IPS DF 4.7 (cell line): Measurements from ENCODE around the gene SPG11.
"Not testable (repeated sequence)": the region's sequence is repeated elsewhere in the genome, so short reads cannot be mapped to it uniquely, and the experiment has no call there.

ENCODE experiments used
- DNase-seq: peaks from one replicate; pipeline ENCODE4 v3.0.0-alpha.2; 2013; ENCODE audit warnings: low spot score; ENCODE audit errors: extremely low read depth

Gene SPG11

GRCh38 chr15:44675911-44676310 lies 12.4 kb upstream of the SPG11 start:
- DNase-seq: no peak

DNA sequence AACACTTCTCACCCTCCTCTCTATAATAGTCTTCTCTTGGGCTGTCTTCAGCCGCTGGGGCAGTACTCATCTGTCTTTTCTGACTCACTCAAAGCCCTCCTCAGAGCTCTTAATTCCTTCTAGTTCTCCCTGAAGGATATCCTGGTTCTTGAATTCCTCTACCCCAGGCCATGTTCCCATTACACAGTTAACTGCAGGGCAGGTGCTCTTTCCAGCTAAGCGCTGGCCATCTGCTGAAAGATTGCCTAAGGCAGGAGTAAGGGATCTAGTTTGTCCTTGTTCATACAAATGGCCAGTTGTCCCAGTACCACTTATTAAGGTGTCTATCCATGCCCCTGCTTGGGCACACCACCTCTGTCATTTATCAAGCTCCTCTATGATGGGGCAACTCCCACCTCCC lies 10.2 kb upstream of the SPG11 start:
- no peak for DNase-seq

DNA sequence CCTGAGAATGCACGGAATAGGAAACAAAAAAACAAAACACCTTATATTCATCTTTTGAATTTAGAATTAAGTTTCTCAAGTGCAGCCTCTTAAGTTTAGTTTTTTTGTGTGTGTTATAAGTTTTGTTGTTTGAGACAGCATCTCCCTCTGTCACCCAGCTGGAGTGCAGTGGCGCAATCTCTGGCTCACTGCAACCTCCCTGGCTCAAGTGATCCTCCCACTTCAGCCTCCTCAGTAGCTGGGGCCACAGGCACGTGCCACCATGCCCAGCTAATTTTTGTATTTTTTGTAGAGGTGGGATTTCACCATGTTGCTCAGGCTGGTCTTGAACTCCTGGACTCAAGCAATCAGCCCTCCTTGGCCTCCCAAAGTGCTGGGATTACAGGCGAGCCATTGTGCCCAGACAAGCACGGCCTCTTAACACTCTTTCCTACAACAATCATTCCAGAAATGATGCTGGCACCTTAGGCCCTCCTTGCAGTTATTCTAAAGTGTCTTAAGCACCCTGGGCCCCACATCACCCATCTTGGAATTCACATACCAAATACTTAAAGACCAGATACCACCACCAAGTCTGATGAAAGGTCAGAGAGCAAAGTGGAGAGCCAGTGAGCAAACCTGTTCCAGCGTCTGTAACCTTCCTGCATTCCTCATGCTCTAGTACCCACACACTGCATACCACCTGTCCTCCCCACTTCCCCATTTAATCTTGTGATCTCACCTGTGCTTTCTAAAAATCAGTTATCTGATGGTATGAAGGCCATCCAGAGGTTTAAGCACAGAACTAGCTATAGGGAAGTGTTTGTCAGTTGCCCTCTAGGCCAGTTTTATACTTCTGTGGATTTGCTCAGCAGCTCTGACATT lies 6.9 kb upstream of the SPG11 start:
- no peak for DNase-seq

DNA sequence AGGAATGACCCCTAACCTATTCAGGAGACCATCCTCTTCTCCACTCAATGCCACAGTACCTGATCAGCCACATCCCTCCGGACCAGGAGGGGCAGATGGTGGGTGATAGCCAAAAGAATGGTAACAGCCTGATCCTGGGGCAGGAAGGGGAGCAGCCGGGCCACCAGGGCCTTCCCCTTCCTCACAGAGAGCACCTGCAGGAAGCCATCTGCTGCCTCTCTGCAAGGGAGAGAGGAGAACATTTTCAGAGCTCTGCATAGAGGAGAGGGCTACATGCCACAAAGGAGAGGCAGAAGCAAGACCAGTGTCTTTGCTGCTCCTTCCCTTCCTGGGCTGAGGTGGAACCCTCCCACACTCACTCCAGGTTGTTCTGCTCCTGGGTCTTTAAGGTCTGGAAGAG lies 5.5 kb upstream of the SPG11 start:
- DNase-seq: no peak

GRCh38 chr15:44667039-44667360 lies 3.5 kb upstream of the SPG11 start:
- no peak for DNase-seq

DNA sequence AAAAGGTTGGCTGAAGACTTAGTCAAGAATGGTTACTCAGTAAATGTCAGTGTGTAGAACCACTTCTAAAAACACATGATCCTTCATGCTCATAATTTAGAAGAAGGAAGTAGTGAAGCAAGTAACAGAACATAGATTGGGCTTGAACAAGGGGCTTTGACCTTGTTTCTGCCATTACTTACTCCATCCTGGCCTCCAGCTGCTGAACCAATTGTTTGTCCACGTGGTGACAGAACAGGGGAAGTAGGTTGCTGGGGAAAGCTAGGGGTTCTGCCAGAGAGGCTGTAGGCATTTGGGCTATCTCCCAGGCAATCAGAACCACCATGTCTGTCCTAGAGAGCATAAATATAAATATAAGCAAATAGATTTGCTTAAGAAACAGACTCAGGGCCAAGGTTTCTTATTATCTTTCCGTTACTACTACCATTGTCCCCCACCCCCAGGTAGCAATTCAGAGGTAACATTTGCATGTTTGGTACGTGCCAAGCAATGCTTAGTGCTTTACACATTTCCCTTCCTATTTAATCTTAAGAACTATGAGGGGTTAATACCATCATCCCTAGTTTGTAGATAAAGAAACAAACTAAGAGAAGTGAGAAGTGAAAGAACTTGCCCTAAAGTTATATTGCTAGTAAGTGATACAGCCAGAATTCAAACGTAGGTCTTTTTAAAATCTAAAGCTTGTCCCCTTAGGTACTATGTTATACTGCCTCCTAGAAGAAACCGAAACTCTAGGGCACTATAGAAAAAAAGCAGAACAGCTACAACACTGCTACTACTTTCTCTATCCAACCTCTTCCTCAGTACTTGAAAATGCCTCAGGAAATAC lies 3.0 kb upstream of the SPG11 start:
- no peak for DNase-seq

GRCh38 chr15:44662478-44663409 lies 718 bp downstream of the SPG11 start:
- no peak for DNase-seq

DNA sequence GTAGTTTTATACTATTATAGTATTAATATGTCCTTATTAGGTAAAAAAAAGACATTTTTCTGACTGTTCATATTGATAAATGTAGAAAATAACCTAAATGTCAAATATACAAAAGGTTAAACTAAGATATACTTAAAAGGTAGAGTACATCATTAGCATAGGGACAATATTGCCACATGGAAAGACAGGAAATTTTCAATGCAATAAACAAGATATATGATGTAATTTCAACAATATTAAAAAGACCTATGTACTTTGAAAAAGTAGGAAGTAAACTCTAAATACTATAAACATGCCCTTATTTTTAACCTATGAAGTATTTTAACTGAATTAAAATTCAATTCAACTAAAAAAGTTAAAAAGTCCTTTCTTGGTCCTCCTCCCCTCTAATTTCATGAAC lies 1.9 kb downstream of the SPG11 start:
- no peak for DNase-seq

DNA sequence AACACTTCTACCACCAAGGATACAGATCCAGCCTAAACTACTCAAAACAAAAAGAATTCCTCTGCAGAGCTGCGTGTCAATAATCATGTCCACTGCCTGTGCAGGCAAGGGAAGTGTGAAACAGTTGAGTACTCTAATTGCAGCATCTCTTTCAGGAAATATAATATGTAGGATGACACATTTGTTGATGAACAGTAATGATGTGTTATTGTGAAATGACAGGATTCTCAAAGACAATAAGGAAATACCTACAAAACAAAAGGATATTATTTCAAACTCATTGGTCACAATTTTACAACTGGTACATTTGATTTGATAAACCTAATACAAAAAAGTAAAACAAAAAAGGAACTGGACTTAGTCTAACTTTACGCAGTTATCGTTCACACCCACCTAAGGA lies 4.4 kb downstream of the SPG11 start:
- no peak for DNase-seq

- DNase-seq: no peak
These were observed 6.1 kb downstream of the SPG11 start for GRCh38 chr15:44657378-44657777.

DNA sequence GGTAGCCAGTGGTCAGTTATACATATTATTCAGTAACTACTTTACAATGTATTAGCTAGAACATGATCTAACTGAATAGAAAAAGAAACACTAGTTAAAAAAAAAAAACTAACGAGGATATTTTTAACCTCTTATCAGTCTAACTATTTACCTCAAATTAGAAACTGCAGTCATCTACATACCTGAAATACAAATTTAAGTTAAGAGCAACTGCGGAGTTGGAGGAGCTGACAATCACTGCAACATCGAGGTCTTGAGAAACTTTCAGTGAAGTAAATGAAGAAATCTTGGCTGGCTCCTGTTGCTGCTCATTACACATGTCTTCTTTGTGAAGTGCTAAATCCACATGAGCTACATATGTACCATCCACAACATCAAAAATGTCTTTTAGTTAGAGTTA lies 6.5 kb downstream of the SPG11 start:
- DNase-seq: no peak

- DNase-seq: no peak
These were observed 7.2 kb downstream of the SPG11 start for GRCh38 chr15:44656298-44656697.

GRCh38 chr15:44654858-44655257 lies 8.6 kb downstream of the SPG11 start:
- DNase-seq: no peak

DNA sequence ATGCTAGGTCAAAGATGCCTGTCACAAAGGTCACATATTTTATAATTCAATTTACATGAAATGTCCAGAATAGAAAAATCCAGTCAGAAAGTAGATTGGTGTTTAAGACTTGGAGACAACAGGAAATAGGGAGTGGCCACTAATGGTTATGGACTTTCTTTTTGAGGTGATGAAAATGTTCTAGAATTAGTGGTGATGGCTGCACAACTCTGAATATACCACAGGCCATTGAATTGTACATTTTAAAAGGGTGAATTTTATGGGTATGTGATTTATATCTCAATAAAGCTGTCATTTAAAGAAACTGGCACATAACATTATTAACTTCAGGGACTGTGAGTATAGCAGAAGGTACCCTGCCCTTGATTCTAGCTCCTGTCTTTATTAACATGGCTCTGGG lies 15.8 kb downstream of the SPG11 start:
- DNase-seq: no peak

- DNase-seq: no peak
These were observed 16.4 kb downstream of the SPG11 start for GRCh38 chr15:44647036-44647435.

DNA sequence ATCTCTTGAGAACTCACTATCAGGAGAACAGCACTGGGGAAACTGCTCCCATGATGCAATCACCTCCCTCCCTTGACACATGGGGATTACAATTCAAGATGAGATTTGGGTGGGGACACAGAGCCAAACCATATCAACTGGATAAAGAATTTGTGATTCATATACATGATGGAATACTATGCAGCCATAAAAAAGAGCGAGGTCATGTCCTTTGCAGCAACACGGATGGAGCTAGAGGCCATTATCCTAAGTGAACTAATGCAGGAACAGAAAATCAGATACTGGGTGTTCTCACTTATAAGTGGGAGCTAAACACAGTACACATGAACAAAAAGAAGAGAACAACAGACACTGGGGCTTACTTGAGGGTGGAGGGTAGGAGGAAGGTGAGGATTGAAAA lies 17.0 kb downstream of the SPG11 start:
- DNase-seq: no peak

DNA sequence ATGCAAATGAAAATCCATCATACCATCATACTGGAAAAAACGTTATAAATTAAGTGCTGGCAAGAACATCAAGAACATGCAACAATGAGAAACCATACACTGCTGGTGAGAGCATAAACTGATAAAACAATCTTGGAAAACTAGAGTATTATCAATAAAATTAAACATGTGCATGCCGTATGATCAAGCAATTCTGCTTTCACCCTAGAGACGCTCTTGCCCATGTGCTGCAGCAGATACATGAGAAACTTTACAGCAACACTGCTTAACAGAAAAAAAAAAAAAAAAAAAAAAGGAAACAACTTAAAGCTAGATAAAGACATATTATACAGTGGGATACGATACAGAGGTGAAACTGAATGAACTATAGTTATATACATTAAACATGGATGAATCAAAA lies 21.8 kb downstream of the SPG11 start:
- DNase-seq: no peak

GRCh38 chr15:44636976-44637375 lies 26.5 kb downstream of the SPG11 start:
- DNase-seq: no peak

- DNase-seq: no peak
These were observed 29.9 kb downstream of the SPG11 start for GRCh38 chr15:44633603-44634002.

DNA sequence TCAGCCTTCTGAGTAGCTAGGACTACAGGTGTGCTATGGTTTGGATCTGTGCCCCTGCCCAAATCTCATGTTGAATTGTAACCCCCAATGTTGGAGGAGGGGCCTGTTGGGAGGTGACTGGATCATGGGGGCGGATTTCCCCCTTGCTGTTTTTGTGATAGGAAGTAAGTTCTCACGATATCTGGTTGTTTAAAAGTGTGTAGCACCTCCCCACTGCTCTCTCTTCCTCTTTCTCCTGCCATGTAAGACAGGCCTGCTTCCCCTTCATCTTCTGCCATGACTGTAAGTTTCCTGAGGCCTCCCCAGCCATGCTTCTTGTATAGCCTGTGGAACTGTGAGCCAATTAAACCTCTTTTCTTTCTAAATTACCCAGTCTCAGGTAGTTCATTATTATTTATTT lies 38.2 kb downstream of the SPG11 start:
- not testable (repeated sequence) for DNase-seq

- no peak for DNase-seq
These were observed 40.3 kb downstream of the SPG11 start for GRCh38 chr15:44623178-44623577.

DNA sequence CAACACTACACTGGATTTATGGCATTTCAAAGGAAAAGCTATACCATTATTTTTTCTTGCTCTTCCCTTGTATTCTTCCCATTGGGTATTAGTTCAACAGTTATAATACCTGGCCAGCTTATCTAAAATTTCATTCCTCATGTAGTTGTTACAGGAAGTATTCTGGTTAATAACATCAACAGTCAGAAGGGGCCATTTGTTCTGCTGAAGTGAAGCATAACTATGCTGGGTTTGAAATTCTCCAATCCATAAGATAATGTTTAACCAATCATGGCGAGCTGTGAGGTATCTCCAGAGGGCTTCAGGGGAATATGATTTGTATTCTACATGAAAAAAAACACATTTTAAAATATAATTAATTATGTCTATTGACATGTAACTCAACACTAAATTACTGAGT lies 43.4 kb downstream of the SPG11 start:
- no peak for DNase-seq
